ENCODE data around the gene IL17B.

GRCh38 chr5:149412783-149413476, 33.8 kb upstream of the IL17B start:
- TF ChIP-seq CTCF (IDR thresholded peaks at IDR 0.05) (no peak), POLR2A (IDR thresholded peaks at IDR 0.05) (no peak)
